Measurements from ENCODE around the gene PSMD1. TPM values are rescaled to one million over a fixed set of nuclear protein-coding genes. Genes with fewer than 3 reads are reported as not detected.

PSMD1 gene
- polyA plus RNA-seq, 1 donor (not counting 4 experiments of a cell fraction or from before 2014, with no cell fraction given) = 262 TPM

DNA sequence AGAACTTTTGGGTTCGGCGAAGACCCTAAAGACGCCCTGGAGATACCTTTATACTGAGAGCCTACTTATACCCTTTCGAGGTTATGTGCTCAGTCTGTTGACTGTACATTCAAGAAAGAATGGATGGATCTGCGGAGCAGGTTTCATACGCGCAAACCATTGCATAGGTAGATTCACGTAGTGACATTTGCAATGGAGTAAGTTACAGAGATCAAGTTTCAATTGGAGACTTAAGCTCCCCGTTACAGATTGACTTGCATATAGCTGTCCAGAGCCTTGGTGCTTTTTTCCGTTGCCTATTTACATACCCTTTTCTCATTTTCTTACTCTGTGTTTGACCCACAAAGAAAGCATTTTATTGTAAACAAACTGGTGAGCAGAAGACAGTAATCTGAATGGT, 923 bp downstream of the PSMD1 start:
- Histone ChIP-seq H3K79me2 (ENCODE audit: control insufficient read depth, insufficient read depth, low read length) (peaks cover 51% of the 10 kb centered on the region), H3K9me3 (ENCODE audit: control insufficient read depth, low read depth, low read length) (no peaks in the 10 kb centered on the region), H3K27ac (ENCODE audit: control insufficient read depth, insufficient read depth, low read length) (peak overlapping the region; percentile 96), H3K4me1 (ENCODE audit: control insufficient read depth, extremely low read depth, insufficient read depth, low read length) (peaks cover 25% of the 10 kb centered on the region), H3K9me1 (ENCODE audit: control insufficient read depth, extremely low read depth, insufficient read depth, low read length) (no peaks in the 10 kb centered on the region), H3K27me3 (ENCODE audit: control insufficient read depth, extremely low read depth, insufficient read depth, low read length) (no peaks in the 10 kb centered on the region), H3K9ac (ENCODE audit: control insufficient read depth, extremely low read depth, insufficient read depth, low read length) (peak overlapping the region; percentile 99), H4K20me1 (ENCODE audit: control insufficient read depth, extremely low read depth, insufficient read depth, low read length) (no peaks in the 10 kb centered on the region), H3K4me2 (ENCODE audit: control insufficient read depth, extremely low read depth, insufficient read depth, low read depth, low read length) (peak overlapping the region; percentile 94), H3K36me3 (ENCODE audit: control insufficient read depth in 2 of 2, extremely low read depth in 1 of 2, insufficient read depth in 2 of 2, low read length in 2 of 2) (peaks cover 3% of the 10 kb centered on the region in 2 experiments), H3K4me3 (ENCODE audit: control insufficient read depth in 2 of 3, extremely low read depth in 1 of 3, insufficient read depth in 2 of 3, low read depth in 1 of 3, low read length in 3 of 3) (peak overlapping the region; percentile 94 to 98 (median 95)), H2AFZ (ENCODE audit: control insufficient read depth, low read length) (no peak overlapping the region)
- peak; percentile 48 for FAIRE-seq
- TF ChIP-seq EZH2 (IDR thresholded peaks at IDR 0.05; ENCODE audit: low read length) = no peak
- no peak for TF ChIP-seq CTCF (optimal IDR thresholded peaks at IDR 0.05 in 1 of 3, IDR thresholded peaks at IDR 0.05 in 1 of 3, conservative IDR thresholded peaks at IDR 0.05 in 1 of 3; ENCODE audit: extremely low read depth in 1 of 3, insufficient read depth in 2 of 3, low read length in 3 of 3)
- dilution Hi-C loops (cut with MboI; ENCODE audit: extremely low pct_ligation_motif_present, low sequenced_read_pairs) = no loop called here
- no peak for DNase-seq (ENCODE audit: low read depth, low spot score)

- H3K9ac ChIP-seq (ENCODE audit: control insufficient read depth, extremely low read depth, insufficient read depth, low read length) = peak overlapping the region; percentile 99
- peak overlapping the region in 1 of 3 experiments; percentile 95 for H3K4me3 ChIP-seq (ENCODE audit: control insufficient read depth in 2 of 3, extremely low read depth in 1 of 3, insufficient read depth in 2 of 3, low read depth in 1 of 3, low read length in 3 of 3)
- H3K9me3 ChIP-seq (ENCODE audit: control insufficient read depth, low read depth, low read length) = no peaks in the 10 kb centered on the region
- no peak overlapping the region for H2AFZ ChIP-seq (ENCODE audit: control insufficient read depth, low read length)
- peak overlapping the region; percentile 94 for H3K4me2 ChIP-seq (ENCODE audit: control insufficient read depth, extremely low read depth, insufficient read depth, low read depth, low read length)
- dilution Hi-C loops (cut with MboI; ENCODE audit: extremely low pct_ligation_motif_present, low sequenced_read_pairs) = no loop called here
- TF ChIP-seq EZH2 (IDR thresholded peaks at IDR 0.05; ENCODE audit: low read length) (no peak), CTCF (optimal IDR thresholded peaks at IDR 0.05 in 1 of 3, IDR thresholded peaks at IDR 0.05 in 1 of 3, conservative IDR thresholded peaks at IDR 0.05 in 1 of 3; ENCODE audit: extremely low read depth in 1 of 3, insufficient read depth in 2 of 3, low read length in 3 of 3) (no peak)
- DNase-seq (ENCODE audit: low read depth, low spot score) (no peak), FAIRE-seq (peak; percentile 36)
- no peaks in the 10 kb centered on the region for H4K20me1 ChIP-seq (ENCODE audit: control insufficient read depth, extremely low read depth, insufficient read depth, low read length)
- no peaks in the 10 kb centered on the region for H3K9me1 ChIP-seq (ENCODE audit: control insufficient read depth, extremely low read depth, insufficient read depth, low read length)
- peaks cover 63% of the 10 kb centered on the region for H3K79me2 ChIP-seq (ENCODE audit: control insufficient read depth, insufficient read depth, low read length)
- H3K27ac ChIP-seq (ENCODE audit: control insufficient read depth, insufficient read depth, low read length) = peak overlapping the region; percentile 96
- H3K27me3 ChIP-seq (ENCODE audit: control insufficient read depth, extremely low read depth, insufficient read depth, low read length) = no peaks in the 10 kb centered on the region
- H3K4me1 ChIP-seq (ENCODE audit: control insufficient read depth, extremely low read depth, insufficient read depth, low read length) = peaks cover 25% of the 10 kb centered on the region
- H3K36me3 ChIP-seq (ENCODE audit: control insufficient read depth in 2 of 2, extremely low read depth in 1 of 2, insufficient read depth in 2 of 2, low read length in 2 of 2) = peaks cover 10 to 14% of the 10 kb centered on the region in 2 experiments
Measured at GRCh38 chr2:231058761-231059550, 2.3 kb downstream of the PSMD1 start.
